Measurements from ENCODE around the gene ANKAR. TPM values are rescaled to one million over a fixed set of nuclear protein-coding genes. Genes with fewer than 3 reads are reported as not detected.
A peak's percentile ranks its signal among the peaks of the same experiment; 100 is the strongest.
"Not testable (repeated sequence)": the region's sequence is repeated elsewhere in the genome, so short reads cannot be mapped to it uniquely, and the experiment has no call there.

ANKAR gene
- total RNA-seq, 1 experiment from 2014 or later: 7.1 TPM

GRCh38 chr2:189646521-189646920 is 27.9 kb upstream of the ANKAR start:
- peaks cover 3% of the 10 kb centered on the region; the same call in 1 of the 2 replicates for H3K9me3 ChIP-seq (replicated peaks)
- no peaks in the 10 kb centered on the region for H3K36me3 ChIP-seq
- H3K27ac ChIP-seq: no peak overlapping the region
- H3K4me1 ChIP-seq (replicated peaks): peaks cover 5% of the 10 kb centered on the region
- H3K27me3 ChIP-seq (replicated peaks): no peaks in the 10 kb centered on the region
- no peak overlapping the region for H3K4me3 ChIP-seq
- no peak for DNase-seq (ENCODE audit: low read depth in 1 of 2, low spot score in 2 of 2)

DNA sequence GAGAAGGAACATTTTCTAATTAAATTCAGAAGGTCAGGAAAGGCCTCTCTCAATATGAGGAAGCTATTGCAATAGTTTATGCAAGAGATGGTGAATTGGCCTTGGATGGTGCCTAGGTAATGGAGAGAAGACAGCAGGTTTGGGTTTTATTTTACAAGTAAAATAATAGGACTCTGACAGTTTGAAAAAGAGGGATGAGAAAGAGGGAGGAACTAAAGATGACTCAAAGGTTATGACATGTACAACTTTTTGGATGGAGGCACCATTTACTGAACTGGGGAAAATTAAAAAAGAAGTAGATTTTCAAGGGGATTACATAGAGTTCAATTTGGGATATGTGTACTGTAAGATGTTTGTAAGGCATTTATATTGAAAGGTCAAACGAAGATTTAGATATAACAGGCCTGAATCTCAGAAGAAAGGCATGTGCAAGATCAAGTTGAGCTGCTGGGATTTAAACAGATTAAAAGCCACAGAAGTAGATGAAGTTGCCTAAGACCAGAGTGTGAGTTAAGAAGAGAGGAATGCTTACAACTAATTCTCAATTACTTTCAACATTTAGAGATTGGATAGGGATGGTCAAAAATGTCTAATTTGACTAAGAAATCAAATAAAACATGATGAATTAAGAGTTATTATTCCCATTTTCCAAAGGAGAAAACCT is 25.5 kb upstream of the ANKAR start:
- Histone ChIP-seq H3K27me3 (replicated peaks) (no peaks in the 10 kb centered on the region), H3K36me3 (no peaks in the 10 kb centered on the region), H3K9me3 (replicated peaks) (peaks cover 3% of the 10 kb centered on the region; the same call in 1 of the 2 replicates), H3K4me1 (replicated peaks) (no peaks in the 10 kb centered on the region), H3K4me3 (no peak overlapping the region), H3K27ac (no peak overlapping the region)
- no peak for DNase-seq (ENCODE audit: low read depth in 1 of 2, low spot score in 2 of 2)

- peaks cover 3% of the 10 kb centered on the region; the same call in 1 of the 2 replicates for H3K9me3 ChIP-seq (replicated peaks)
- no peak overlapping the region for H3K27ac ChIP-seq
- H3K36me3 ChIP-seq: no peaks in the 10 kb centered on the region
- H3K4me1 ChIP-seq (replicated peaks): no peaks in the 10 kb centered on the region
- H3K27me3 ChIP-seq (replicated peaks): no peaks in the 10 kb centered on the region
- DNase-seq (ENCODE audit: low read depth in 1 of 2, low spot score in 2 of 2): no peak
- H3K4me3 ChIP-seq: no peak overlapping the region
Observed at GRCh38 chr2:189651284-189651683, 23.2 kb upstream of the ANKAR start.

DNA sequence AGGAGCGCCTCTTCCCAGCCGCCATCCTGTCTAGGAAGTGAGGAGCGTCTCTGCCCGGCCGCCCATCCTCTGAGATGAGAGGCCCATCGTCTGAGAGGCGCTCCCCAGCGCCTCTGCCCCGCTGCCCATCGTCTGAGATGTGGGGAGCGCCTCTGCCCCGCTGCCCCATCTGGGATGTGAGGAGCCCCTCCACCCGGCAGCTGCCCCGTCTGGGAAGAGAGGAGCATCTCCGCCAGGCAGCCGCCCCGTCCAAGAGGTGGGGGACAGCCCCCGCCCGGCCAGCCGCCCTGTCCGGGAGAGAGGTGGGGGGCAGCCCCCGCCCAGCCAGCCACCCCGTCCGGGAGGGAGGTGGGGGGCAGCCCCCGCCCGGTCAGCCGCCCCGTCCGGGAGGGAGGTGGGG is 21.0 kb upstream of the ANKAR start:
- DNase-seq (ENCODE audit: low read depth in 1 of 2, low spot score in 2 of 2); H3K36me3 ChIP-seq; H3K9me3 ChIP-seq (replicated peaks); H3K4me1 ChIP-seq (replicated peaks); H3K4me3 ChIP-seq; H3K27me3 ChIP-seq (replicated peaks); H3K27ac ChIP-seq: not testable (repeated sequence)

DNA sequence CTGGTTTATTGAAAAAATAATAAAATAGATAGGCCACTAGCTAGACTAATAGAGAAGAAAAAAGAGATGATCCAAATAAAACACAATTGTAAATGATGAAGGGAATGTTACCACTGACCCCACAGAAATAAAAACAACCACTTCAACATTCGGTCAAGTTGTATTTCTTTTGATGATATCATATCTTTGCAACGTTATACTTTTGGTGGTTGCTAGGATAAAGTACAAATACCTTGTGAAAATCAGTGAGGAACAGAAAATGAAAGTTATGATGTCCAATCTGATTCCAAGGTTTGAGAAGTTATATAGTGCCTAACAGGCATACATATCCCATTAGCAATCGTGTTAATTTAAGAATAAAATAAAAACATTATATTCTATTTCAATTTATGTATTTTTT is 19.8 kb upstream of the ANKAR start:
- Histone ChIP-seq H3K27me3 (replicated peaks) (no peaks in the 10 kb centered on the region), H3K4me3 (no peak overlapping the region), H3K36me3 (no peaks in the 10 kb centered on the region), H3K9me3 (replicated peaks) (peaks cover 3% of the 10 kb centered on the region; the same call in 1 of the 2 replicates), H3K27ac (no peak overlapping the region), H3K4me1 (replicated peaks) (peaks cover 8% of the 10 kb centered on the region)
- no peak for DNase-seq (ENCODE audit: low read depth in 1 of 2, low spot score in 2 of 2)

GRCh38 chr2:189657867-189658266 is 16.6 kb upstream of the ANKAR start:
- H3K27ac ChIP-seq: no peak overlapping the region
- no peak overlapping the region for H3K4me3 ChIP-seq
- no peaks in the 10 kb centered on the region for H3K9me3 ChIP-seq (replicated peaks)
- no peaks in the 10 kb centered on the region for H3K36me3 ChIP-seq
- no peaks in the 10 kb centered on the region for H3K27me3 ChIP-seq (replicated peaks)
- DNase-seq (ENCODE audit: low read depth in 1 of 2, low spot score in 2 of 2): no peak
- H3K4me1 ChIP-seq (replicated peaks): peaks cover 20% of the 10 kb centered on the region

DNA sequence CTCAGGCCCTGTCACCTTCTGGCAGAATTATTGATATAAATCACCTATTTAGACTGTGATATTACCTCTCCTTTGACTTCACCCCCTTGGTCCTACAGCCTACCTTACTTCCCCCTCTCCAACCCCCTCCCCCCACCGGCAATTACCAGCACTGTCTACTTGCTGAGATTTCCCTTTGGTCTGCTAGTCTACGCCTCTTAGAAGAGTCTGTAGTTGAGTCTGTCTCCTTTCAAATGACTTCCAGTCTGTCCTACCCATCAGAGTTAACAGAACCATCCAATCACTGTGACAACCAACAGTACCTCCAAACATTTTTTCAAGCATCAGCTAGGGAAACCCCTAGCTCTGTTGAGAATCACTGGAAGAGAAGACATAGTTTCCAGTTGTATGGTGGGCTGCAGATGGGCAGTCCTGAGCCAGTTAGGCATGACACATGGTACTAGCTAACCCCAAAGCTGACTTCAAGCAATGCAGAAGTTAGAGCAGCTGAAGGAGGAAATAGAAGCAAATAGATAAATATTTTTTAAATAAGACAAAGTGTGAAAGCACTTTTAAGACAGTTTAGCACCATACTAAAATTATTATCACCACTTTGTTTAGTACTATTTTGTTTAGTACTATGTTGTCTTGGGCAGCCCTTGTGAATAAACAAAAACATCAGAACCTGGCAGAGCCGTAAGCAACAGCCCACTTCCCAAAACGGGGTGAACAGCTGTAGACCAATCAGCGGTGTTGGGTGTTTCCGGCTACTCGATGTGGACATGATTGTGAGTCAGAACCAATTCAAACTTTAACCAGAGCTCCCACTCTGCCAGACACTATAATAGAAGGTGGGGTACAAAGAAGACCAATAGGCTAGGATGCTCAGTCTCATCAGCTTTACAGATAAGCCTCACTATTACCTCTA is 15.9 kb upstream of the ANKAR start:
- no peak overlapping the region for H3K4me3 ChIP-seq
- no peaks in the 10 kb centered on the region for H3K27me3 ChIP-seq (replicated peaks)
- H3K36me3 ChIP-seq: no peaks in the 10 kb centered on the region
- H3K27ac ChIP-seq: no peak overlapping the region
- no peaks in the 10 kb centered on the region for H3K9me3 ChIP-seq (replicated peaks)
- no peak for DNase-seq (ENCODE audit: low read depth in 1 of 2, low spot score in 2 of 2)
- peaks cover 20% of the 10 kb centered on the region for H3K4me1 ChIP-seq (replicated peaks)

- Histone ChIP-seq H3K27ac (no peak overlapping the region), H3K4me3 (no peak overlapping the region), H3K27me3 (replicated peaks) (no peaks in the 10 kb centered on the region), H3K4me1 (replicated peaks) (peaks cover 20% of the 10 kb centered on the region), H3K36me3 (0 out of 2 replicates have a peak, but pooled peaks cover 3% of the 10 kb centered on the region), H3K9me3 (replicated peaks) (no peaks in the 10 kb centered on the region)
- DNase-seq (ENCODE audit: low read depth in 1 of 2, low spot score in 2 of 2): peak in 1 of 2 experiments; percentile 69
Observed at GRCh38 chr2:189659734-189660133, 14.7 kb upstream of the ANKAR start.

- H3K27me3 ChIP-seq (replicated peaks): no peaks in the 10 kb centered on the region
- DNase-seq (ENCODE audit: low read depth in 1 of 2, low spot score in 2 of 2): no peak
- H3K4me3 ChIP-seq: no peak overlapping the region
- H3K4me1 ChIP-seq (replicated peaks): peaks cover 20% of the 10 kb centered on the region
- H3K9me3 ChIP-seq (replicated peaks): no peaks in the 10 kb centered on the region
- peaks cover 3% of the 10 kb centered on the region; the same call in 1 of the 2 replicates for H3K36me3 ChIP-seq
- H3K27ac ChIP-seq: no peak overlapping the region
Observed at GRCh38 chr2:189660803-189661147, 13.7 kb upstream of the ANKAR start.

GRCh38 chr2:189661148-189661956 is 13.1 kb upstream of the ANKAR start, which contains the start of gene ASNSD1:
Gene ASNSD1 (plus strand): TSS chr2:189661459. CDS start chr2:189666133, 4,674 bp downstream.
- Histone ChIP-seq H3K9me3 (replicated peaks) (no peaks in the 10 kb centered on the region), H3K36me3 (peaks cover 8% of the 10 kb centered on the region), H3K27me3 (replicated peaks) (no peaks in the 10 kb centered on the region), H3K4me1 (replicated peaks) (peaks cover 20% of the 10 kb centered on the region), H3K4me3 (peak within 1 kb of the TSS; percentile 58), H3K27ac (peak within 1 kb of the TSS; percentile 20; the same call in 1 of the 2 replicates)
- peak; percentile 98 to 99 for DNase-seq (ENCODE audit: low read depth in 1 of 2, low spot score in 2 of 2)

DNA sequence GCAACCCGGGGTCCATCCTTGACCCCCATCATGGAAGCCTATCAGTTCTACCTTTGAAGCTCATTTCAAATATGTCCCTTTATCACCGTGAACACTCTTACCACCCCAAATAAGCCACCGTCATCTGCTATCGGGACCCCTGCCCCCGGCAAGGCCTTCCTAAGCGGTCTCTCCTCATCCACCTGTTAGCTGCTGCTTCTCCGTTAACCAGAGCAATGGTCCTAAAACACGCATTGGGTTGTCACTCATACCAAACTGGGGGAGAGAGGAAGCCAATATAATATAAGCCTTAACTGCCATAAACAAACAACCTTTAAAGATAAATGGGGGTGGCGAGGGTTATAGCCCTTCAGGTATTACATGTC is 12.5 kb upstream of the ANKAR start:
- H3K4me1 ChIP-seq (replicated peaks): peaks cover 20% of the 10 kb centered on the region
- H3K9me3 ChIP-seq (replicated peaks): no peaks in the 10 kb centered on the region
- H3K36me3 ChIP-seq: peaks cover 14% of the 10 kb centered on the region
- H3K27me3 ChIP-seq (replicated peaks): no peaks in the 10 kb centered on the region
- DNase-seq (ENCODE audit: low read depth in 1 of 2, low spot score in 2 of 2): no peak
- H3K27ac ChIP-seq: no peak overlapping the region
- H3K4me3 ChIP-seq: peak overlapping the region; percentile 58

DNA sequence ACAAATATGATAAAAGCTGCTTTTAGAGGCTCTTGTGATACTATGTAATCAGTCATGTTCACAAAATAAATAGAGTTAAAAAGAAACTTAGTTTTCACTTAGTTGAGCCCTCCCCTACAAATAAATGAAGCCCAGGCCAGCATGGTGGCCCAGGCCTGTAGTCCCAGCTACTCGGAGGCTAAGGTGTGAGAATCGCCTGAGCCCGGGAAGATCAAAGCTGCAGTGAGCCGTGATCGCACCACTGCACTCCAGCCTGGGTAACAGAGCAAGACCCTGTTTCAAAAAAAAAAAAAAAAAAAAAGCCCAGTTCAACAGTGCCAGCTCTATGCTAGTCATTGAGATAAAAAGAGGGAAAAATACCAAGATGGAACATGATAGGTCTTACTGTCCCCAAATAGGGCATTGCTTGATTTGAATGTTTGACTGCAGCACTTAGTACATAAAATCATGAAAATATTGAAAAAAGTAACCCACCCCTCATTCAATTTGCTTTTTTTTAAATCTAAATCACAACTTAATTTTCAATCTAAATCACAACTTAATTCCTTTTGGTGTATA is 11.7 kb upstream of the ANKAR start:
- Histone ChIP-seq H3K27ac (no peak overlapping the region), H3K36me3 (peaks cover 22% of the 10 kb centered on the region), H3K27me3 (replicated peaks) (no peaks in the 10 kb centered on the region), H3K4me1 (replicated peaks) (peaks cover 20% of the 10 kb centered on the region), H3K4me3 (no peak overlapping the region), H3K9me3 (replicated peaks) (no peaks in the 10 kb centered on the region)
- DNase-seq (ENCODE audit: low read depth in 1 of 2, low spot score in 2 of 2): no peak

DNA sequence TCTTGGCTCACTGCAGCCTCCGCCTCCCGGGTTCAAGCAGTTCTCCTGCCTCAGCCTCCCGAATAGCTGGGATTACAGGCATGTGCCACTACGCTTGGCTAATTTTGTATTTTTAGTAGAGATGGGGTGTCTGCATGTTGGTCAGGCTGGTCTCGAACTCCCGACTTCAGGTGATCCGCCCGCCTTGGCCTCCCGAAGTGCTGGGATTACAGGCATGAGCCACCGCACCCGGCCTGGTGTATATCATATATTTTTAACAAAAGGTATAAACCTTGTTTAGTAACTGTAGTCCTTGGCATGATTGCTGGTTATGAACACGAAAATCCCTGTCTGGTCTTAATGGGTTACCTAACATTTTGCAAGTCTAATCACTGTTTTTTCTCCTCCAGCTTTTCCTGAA is 11.2 kb upstream of the ANKAR start:
- DNase-seq (ENCODE audit: low read depth in 1 of 2, low spot score in 2 of 2); H3K9me3 ChIP-seq (replicated peaks); H3K27me3 ChIP-seq (replicated peaks); H3K4me3 ChIP-seq; H3K27ac ChIP-seq: not testable (repeated sequence)
- Histone ChIP-seq H3K4me1 (replicated peaks) (peaks cover 20% of the 10 kb centered on the region), H3K36me3 (peaks cover 27% of the 10 kb centered on the region)

Data from SJSA1 (cell line).